A673 (cell line): ENCODE results near the gene KCNC1. TPM values are rescaled to one million over a fixed set of nuclear protein-coding genes. Genes with fewer than 3 reads are reported as not detected.

Experiments used
- BruUV-seq: library from RNA; stranded (reverse); fragments of 400-500 nt; replicated peaks from 2 replicates; lab custom pipeline; 2021; lab: Mats Ljungman, UMichigan
- CTCF ChIA-PET: fragments of 300-600 bp; sonication (Branson Sonifier 250); formaldehyde crosslinking; loops from one replicate; lab custom pipeline; 2022; ENCODE audit warnings: antibody characterized with exemption; lab: Charles Lee
- POLR2A ChIA-PET: fragments of 300-600 bp; sonication (Branson Sonifier 250); formaldehyde crosslinking; loops from one replicate; lab custom pipeline; 2022; ENCODE audit warnings: antibody characterized with exemption; ENCODE audit not compliant: low non-redundant PET; lab: Charles Lee
- DNase-seq: peaks from one replicate; pipeline ENCODE4 v3.0.0-alpha.2; 2015; ENCODE audit warnings: low spot score
- H3K27ac ChIP-seq: fragments of 200-600 bp; sonication (generic); 2 replicates; pipeline ENCODE4 v1.5.1; 2016; ENCODE audit warnings: mixed run types, low read depth, mild to moderate bottlenecking, mixed read lengths, antibody characterized with exemption, low read length; ENCODE audit not compliant: poor library complexity, severe bottlenecking
- H3K27me3 ChIP-seq: fragments of 200-600 bp; sonication (generic); replicated peaks from 2 replicates; pipeline ENCODE4 v1.6.1; 2017; ENCODE audit warnings: mixed run types, low read depth, mild to moderate bottlenecking, mixed read lengths, antibody characterized with exemption, low read length; ENCODE audit not compliant: insufficient read depth, poor library complexity
- H3K36me3 ChIP-seq: fragments of 200-600 bp; sonication (generic); 2 replicates; pipeline ENCODE4 v1.6.1; 2016; ENCODE audit warnings: mixed run types, mild to moderate bottlenecking, mixed read lengths, antibody characterized with exemption, low read length; ENCODE audit not compliant: insufficient read depth, poor library complexity, severe bottlenecking
- H3K4me1 ChIP-seq: fragments of 200-600 bp; sonication (generic); 2 replicates; pipeline ENCODE4 v1.6.1; 2017; ENCODE audit warnings: mixed run types, mild to moderate bottlenecking, mixed read lengths, antibody characterized with exemption, low read length; ENCODE audit not compliant: insufficient read depth, poor library complexity, severe bottlenecking
- H3K4me3 ChIP-seq: fragments of 200-600 bp; sonication (generic); 2 replicates; pipeline ENCODE4 v1.5.1; 2016; ENCODE audit warnings: low read depth, mixed run types, mild to moderate bottlenecking, mixed read lengths, low read length; ENCODE audit not compliant: poor library complexity, severe bottlenecking
- H3K9me3 ChIP-seq: fragments of 200-600 bp; sonication (generic); 2 replicates; pipeline ENCODE4 v1.6.1; 2016; ENCODE audit warnings: mixed run types, low read depth, mild to moderate bottlenecking, mixed read lengths, antibody characterized with exemption, low read length; ENCODE audit not compliant: poor library complexity, severe bottlenecking
- EZH2 ChIP-seq: fragments of 200-600 bp; sonication (generic); IDR thresholded peaks from 2 replicates; pipeline ENCODE4 v1.6.1; 2017; ENCODE audit warnings: borderline replicate concordance, low read depth, mild to moderate bottlenecking, mixed read lengths, antibody characterized with exemption, low read length; ENCODE audit not compliant: poor library complexity, severe bottlenecking
- intact Hi-C: fragments of 100-400 bp; cut with micrococcal nuclease; formaldehyde crosslinking; loops from one replicate; pipeline ENCODE4 v1.10.0; 2022; ENCODE audit not compliant: unreplicated experiment
- total RNA-seq: library from RNA; stranded (reverse); gene quantifications from 2 replicates; pipeline ENCODE4 v1.2.3, GENCODE V29; 2021
- TF ChIP-seq, protein P1 (sequence below): fragments of 300-800, 200-600 bp; sonication (generic); conservative IDR thresholded peaks from 2 replicates; pipeline ENCODE4 v1.5.1; 2017; ENCODE audit warnings: low read depth, mild to moderate bottlenecking, antibody characterized with exemption, low read length, moderate library complexity, mixed read lengths

KCNC1 gene
- total RNA-seq, 1 experiment from 2014 or later: 0.09 TPM

- intact Hi-C loops: no loop called here
- TF ChIP-seq, protein P1, sequence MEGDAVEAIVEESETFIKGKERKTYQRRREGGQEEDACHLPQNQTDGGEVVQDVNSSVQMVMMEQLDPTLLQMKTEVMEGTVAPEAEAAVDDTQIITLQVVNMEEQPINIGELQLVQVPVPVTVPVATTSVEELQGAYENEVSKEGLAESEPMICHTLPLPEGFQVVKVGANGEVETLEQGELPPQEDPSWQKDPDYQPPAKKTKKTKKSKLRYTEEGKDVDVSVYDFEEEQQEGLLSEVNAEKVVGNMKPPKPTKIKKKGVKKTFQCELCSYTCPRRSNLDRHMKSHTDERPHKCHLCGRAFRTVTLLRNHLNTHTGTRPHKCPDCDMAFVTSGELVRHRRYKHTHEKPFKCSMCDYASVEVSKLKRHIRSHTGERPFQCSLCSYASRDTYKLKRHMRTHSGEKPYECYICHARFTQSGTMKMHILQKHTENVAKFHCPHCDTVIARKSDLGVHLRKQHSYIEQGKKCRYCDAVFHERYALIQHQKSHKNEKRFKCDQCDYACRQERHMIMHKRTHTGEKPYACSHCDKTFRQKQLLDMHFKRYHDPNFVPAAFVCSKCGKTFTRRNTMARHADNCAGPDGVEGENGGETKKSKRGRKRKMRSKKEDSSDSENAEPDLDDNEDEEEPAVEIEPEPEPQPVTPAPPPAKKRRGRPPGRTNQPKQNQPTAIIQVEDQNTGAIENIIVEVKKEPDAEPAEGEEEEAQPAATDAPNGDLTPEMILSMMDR: no peak
- TF ChIP-seq EZH2: no peak
- CTCF ChIA-PET: no interaction called here
- Histone ChIP-seq H3K4me1 (no peaks in the 10 kb centered on the region), H3K36me3 (no peaks in the 10 kb centered on the region), H3K27ac (no peak overlapping the region), H3K4me3 (no peak overlapping the region), H3K9me3 (no peaks in the 10 kb centered on the region), H3K27me3 (no peaks in the 10 kb centered on the region)
- no peak for DNase-seq
- POLR2A ChIA-PET: no interaction called here
- BruUV-seq: no TSS peak
Observed at GRCh38 chr11:17741487-17741886, 6.9 kb downstream of the KCNC1 start.

- Histone ChIP-seq H3K4me3 (no peak overlapping the region), H3K9me3 (no peaks in the 10 kb centered on the region), H3K27ac (no peak overlapping the region), H3K27me3 (no peaks in the 10 kb centered on the region), H3K4me1 (no peaks in the 10 kb centered on the region), H3K36me3 (no peaks in the 10 kb centered on the region)
- intact Hi-C loops: no loop called here
- no peak for DNase-seq
- no TSS peak for BruUV-seq
- CTCF ChIA-PET: no interaction called here
- POLR2A ChIA-PET: no interaction called here
- TF ChIP-seq EZH2: no peak
- TF ChIP-seq, protein P1: no peak
Observed at GRCh38 chr11:17742019-17742418, 7.4 kb downstream of the KCNC1 start.

DNA sequence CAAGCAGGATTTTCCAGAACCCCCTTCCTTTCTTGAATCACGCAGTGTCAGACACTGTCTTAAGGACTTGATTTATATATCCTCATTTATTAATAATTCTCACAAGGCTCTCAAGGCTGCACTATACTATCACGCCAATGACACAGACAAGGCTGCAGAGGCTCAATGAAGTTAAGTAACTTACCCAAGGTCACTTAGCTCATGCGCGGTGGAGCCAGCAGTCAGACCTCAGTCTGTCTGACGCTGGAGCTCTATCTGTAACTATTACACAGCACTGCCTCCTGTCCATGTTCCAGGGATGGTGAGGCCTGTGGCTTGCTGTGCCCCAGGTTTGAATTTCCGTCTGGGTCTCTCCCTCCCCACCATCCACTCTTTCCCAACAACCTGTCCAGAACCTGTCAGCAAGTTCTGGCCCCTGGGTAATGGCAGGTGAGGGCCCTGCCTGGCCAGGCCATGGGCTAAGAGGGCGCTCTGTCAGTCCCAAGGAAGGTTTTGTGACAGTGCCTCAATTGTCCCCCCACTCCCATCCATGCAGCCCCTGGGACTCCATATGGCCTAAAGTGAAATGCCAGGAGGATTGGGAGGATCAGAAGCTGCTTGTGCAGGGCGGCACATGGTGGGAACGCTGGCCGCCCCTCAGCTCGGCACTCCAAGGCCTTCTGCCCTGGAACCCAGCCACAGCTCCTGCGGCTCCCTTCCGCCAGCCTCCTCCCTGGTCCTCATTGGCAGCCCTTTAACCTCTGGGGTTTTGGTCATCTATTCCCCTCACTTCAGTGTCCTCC lies 8.6 kb downstream of the KCNC1 start:
- BruUV-seq: no TSS peak
- no peaks in the 10 kb centered on the region for H3K36me3 ChIP-seq
- H3K4me1 ChIP-seq: no peaks in the 10 kb centered on the region
- ChIA-PET POLR2A (no interaction called here), CTCF (no interaction called here)
- intact Hi-C loops: no loop called here
- no peaks in the 10 kb centered on the region for H3K9me3 ChIP-seq
- DNase-seq: no peak
- H3K27ac ChIP-seq: no peak overlapping the region
- no peak for TF ChIP-seq EZH2
- TF ChIP-seq, protein P1: no peak
- H3K27me3 ChIP-seq: no peaks in the 10 kb centered on the region
- no peak overlapping the region for H3K4me3 ChIP-seq
